GM18502 (cell line): ENCODE results near the gene RPS8.
"Not testable (repeated sequence)": the region's sequence is repeated elsewhere in the genome, so short reads cannot be mapped to it uniquely, and the experiment has no call there.

Experiments used
- ATAC-seq: cut with Tn5 transposase; IDR thresholded peaks from one replicate; pipeline ENCODE4 v1.9.1; 2021; ENCODE audit warnings: mild to moderate bottlenecking; ENCODE audit not compliant: unreplicated experiment, poor library complexity

Gene RPS8

GRCh38 chr1:44775078-44775929 is at the start of gene RPS8:
Gene RPS8, plus strand, starts transcription at chr1:44775540. Its CDS starts 57 bp downstream, at chr1:44775597.
- peak; percentile 70 for ATAC-seq

- ATAC-seq: peak; percentile 70
Observed at GRCh38 chr1:44730741-44731512, 44.4 kb upstream of the RPS8 start, which contains the start of gene RNU5D-1. Gene RNU5D-1, minus strand, starts transcription at chr1:44731170.

- ATAC-seq: no peak
Observed at GRCh38 chr1:44733365-44733764, 42.0 kb upstream of the RPS8 start.

GRCh38 chr1:44733784-44734183 is 41.6 kb upstream of the RPS8 start:
- no peak for ATAC-seq

GRCh38 chr1:44735992-44736391 is 39.3 kb upstream of the RPS8 start:
- no peak for ATAC-seq

- ATAC-seq: not testable (repeated sequence)
Observed at GRCh38 chr1:44738953-44739306, 36.4 kb upstream of the RPS8 start.

GRCh38 chr1:44739307-44740178 is 35.8 kb upstream of the RPS8 start, which contains the start of gene KIF2C:
Gene KIF2C, plus strand, starts transcription at chr1:44739837. Its CDS starts 96 bp downstream, at chr1:44739933.
- peak; percentile 95 for ATAC-seq

GRCh38 chr1:44740179-44740617 is 35.1 kb upstream of the RPS8 start:
- ATAC-seq: no peak

- no peak for ATAC-seq
Observed at GRCh38 chr1:44743211-44743610, 32.1 kb upstream of the RPS8 start.

GRCh38 chr1:44747878-44748277 is 27.5 kb upstream of the RPS8 start:
- no peak for ATAC-seq

- peak; percentile 56 for ATAC-seq
Observed at GRCh38 chr1:44757420-44757819, 17.9 kb upstream of the RPS8 start.

GRCh38 chr1:44759077-44759476 is 16.3 kb upstream of the RPS8 start:
- ATAC-seq: no peak

- ATAC-seq: no peak
Observed at GRCh38 chr1:44760876-44761275, 14.5 kb upstream of the RPS8 start.

GRCh38 chr1:44766421-44766820 is 8.9 kb upstream of the RPS8 start:
- ATAC-seq: not testable (repeated sequence)

- peak; percentile 27 for ATAC-seq
Observed at GRCh38 chr1:44775930-44776729, 790 bp downstream of the RPS8 start.

- ATAC-seq: no peak
Observed at GRCh38 chr1:44776730-44777068, 1.4 kb downstream of the RPS8 start.

GRCh38 chr1:44777547-44777946 is 2.2 kb downstream of the RPS8 start:
- ATAC-seq: no peak

GRCh38 chr1:44777969-44778635 is 2.8 kb downstream of the RPS8 start:
- no peak for ATAC-seq
